GM23248 (cell line): ENCODE results near the gene INPP5A. TPM values are rescaled to one million over a fixed set of nuclear protein-coding genes. Genes with fewer than 3 reads are reported as not detected.

Source experiments
- DNase-seq: peaks from one replicate; pipeline ENCODE4 v3.0.0-alpha.2; 2015
- H2AFZ ChIP-seq: fragments of 200-600 bp; sonication (generic); 2 replicates; pipeline ENCODE4 v1.6.1; 2016; ENCODE audit warnings: antibody characterized with exemption
- H3F3A ChIP-seq: fragments of 200-600 bp; sonication (generic); 2 replicates; pipeline ENCODE4 v1.6.1; 2016; ENCODE audit warnings: mild to moderate bottlenecking, antibody characterized with exemption, mixed run types; ENCODE audit not compliant: insufficient read depth
- H3K27ac ChIP-seq: fragments of 200-600 bp; sonication (generic); 2 replicates; pipeline ENCODE4 v1.5.1; 2016; ENCODE audit warnings: mild to moderate bottlenecking
- H3K27me3 ChIP-seq: fragments of 200-600 bp; sonication (generic); replicated peaks from 2 replicates; pipeline ENCODE4 v1.6.1; 2016; ENCODE audit warnings: mild to moderate bottlenecking; ENCODE audit not compliant: insufficient read depth
- H3K36me3 ChIP-seq: fragments of 200-600 bp; sonication (generic); 2 replicates; pipeline ENCODE4 v1.6.1; 2016; ENCODE audit warnings: low read depth, mild to moderate bottlenecking
- H3K4me1 ChIP-seq: fragments of 200-600 bp; sonication (generic); 2 replicates; pipeline ENCODE4 v1.6.1; 2016; ENCODE audit warnings: mild to moderate bottlenecking; ENCODE audit not compliant: insufficient read depth
- H3K4me2 ChIP-seq: fragments of 200-600 bp; sonication (generic); one replicate; pipeline ENCODE4 v1.6.1; 2016; ENCODE audit warnings: mild to moderate bottlenecking; ENCODE audit not compliant: unreplicated experiment
- H3K4me3 ChIP-seq: fragments of 200-600 bp; sonication (generic); 2 replicates; pipeline ENCODE4 v1.5.1; 2016; ENCODE audit warnings: mild to moderate bottlenecking
- H3K79me2 ChIP-seq: fragments of 200-600 bp; sonication (generic); 2 replicates; pipeline ENCODE4 v1.6.1; 2016; ENCODE audit warnings: mild to moderate bottlenecking; ENCODE audit not compliant: insufficient read depth
- H3K9ac ChIP-seq: fragments of 200-600 bp; sonication (generic); 2 replicates; pipeline ENCODE4 v1.6.1; 2016; ENCODE audit warnings: mild to moderate bottlenecking
- H3K9me2 ChIP-seq: fragments of 200-600 bp; sonication (generic); 2 replicates; pipeline ENCODE4 v1.6.1; 2016; ENCODE audit warnings: mixed run types, mild to moderate bottlenecking, moderate library complexity; ENCODE audit not compliant: insufficient read depth
- H3K9me3 ChIP-seq: fragments of 200-600 bp; sonication (generic); one replicate; pipeline ENCODE4 v1.6.1; 2017; ENCODE audit warnings: low read depth
- H4K20me1 ChIP-seq: fragments of 200-600 bp; sonication (generic); 2 replicates; pipeline ENCODE4 v1.6.0; 2016; ENCODE audit not compliant: insufficient read depth
- EZH2 ChIP-seq: fragments of 200-600 bp; sonication (generic); IDR thresholded peaks from 2 replicates; pipeline ENCODE4 v1.6.1; 2018; ENCODE audit warnings: antibody characterized with exemption, mild to moderate bottlenecking; ENCODE audit not compliant: insufficient read depth, poor library complexity, severe bottlenecking
- EZH2phosphoT487 ChIP-seq: fragments of 200-600 bp; sonication (generic); IDR thresholded peaks from 2 replicates; pipeline ENCODE4 v1.6.1; 2018; ENCODE audit warnings: antibody characterized with exemption, moderate library complexity, mild to moderate bottlenecking, low read depth; ENCODE audit not compliant: insufficient read depth
- WGBS, 2 experiments: methylation state at CpG; one replicate each; pipeline ENCODE4 v1.1.6; 2015 to 2017; ENCODE audit warnings: low lambda C conversion rate in 2 of 2, low coverage in 1 of 2; ENCODE audit errors: missing lambda C conversion rate in 2 of 2; 5-methylcytosine and 5-hydroxymethylcytosine counted together
- in situ Hi-C: fragments of 300-500 bp; cut with MboI; formaldehyde crosslinking; loops from 2 replicates; pipeline ENCODE4 v1.15.0; 2020
- polyA plus RNA-seq: library from polyadenylated mRNA; unstranded; fragments of >200 nt; fragmentation: Nextera tagmentation; extraction: Ambion mirVana; gene quantifications from 2 replicates; pipeline ENCODE4 v1.2.1, GENCODE V29; 2016
- total RNA-seq: library from RNA; depleted of rRNA; stranded (reverse); fragments of >200 nt; shearing (Covaris generic); gene quantifications from 2 replicates; pipeline ENCODE4 v1.2.3, GENCODE V29; 2014

The INPP5A gene
- total and polyA plus RNA-seq, 2 experiments from 2014 or later = 2.3 to 35.2 TPM

GRCh38 chr10:132755166-132755711 lies 217.7 kb downstream of the INPP5A start:
- Histone ChIP-seq H3K79me2 (no peaks in the 10 kb centered on the region), H3K4me3 (no peak overlapping the region), H3K4me1 (no peaks in the 10 kb centered on the region), H3K36me3 (no peaks in the 10 kb centered on the region), H3K27ac (no peak overlapping the region), H2AFZ (no peak overlapping the region), H3F3A (no peaks in the 10 kb centered on the region), H3K9me3 (no peaks in the 10 kb centered on the region), H3K4me2 (no peak overlapping the region), H4K20me1 (no peaks in the 10 kb centered on the region), H3K9ac (no peak overlapping the region), H3K27me3 (no peaks in the 10 kb centered on the region), H3K9me2 (no peaks in the 10 kb centered on the region)
- in situ Hi-C loops = no loop called here
- TF ChIP-seq EZH2 (no peak), EZH2phosphoT487 (no peak)
- no peak for DNase-seq
- 96 to 97% methylated on average over 12 to 15 of the region's 15 CpGs for WGBS, 2 experiments

- H3K9me2 ChIP-seq = no peaks in the 10 kb centered on the region
- no peak overlapping the region for H3K27ac ChIP-seq
- no peaks in the 10 kb centered on the region for H3K4me1 ChIP-seq
- DNase-seq = no peak
- H4K20me1 ChIP-seq = no peaks in the 10 kb centered on the region
- H3K79me2 ChIP-seq = no peaks in the 10 kb centered on the region
- WGBS, 2 experiments = 95 to 97% methylated on average over 14 of the region's 14 CpGs
- no peak overlapping the region for H3K9ac ChIP-seq
- no peaks in the 10 kb centered on the region for H3K36me3 ChIP-seq
- no peak overlapping the region for H3K4me2 ChIP-seq
- no peaks in the 10 kb centered on the region for H3F3A ChIP-seq
- no peak overlapping the region for H2AFZ ChIP-seq
- no peaks in the 10 kb centered on the region for H3K27me3 ChIP-seq
- in situ Hi-C loops = no loop called here
- no peak for TF ChIP-seq EZH2phosphoT487
- H3K4me3 ChIP-seq = no peak overlapping the region
- H3K9me3 ChIP-seq = no peaks in the 10 kb centered on the region
Observed at GRCh38 chr10:132756591-132756990, 219.0 kb downstream of the INPP5A start.

GRCh38 chr10:132757171-132757570 lies 219.6 kb downstream of the INPP5A start:
- Histone ChIP-seq H4K20me1 (no peaks in the 10 kb centered on the region), H3K9me2 (no peaks in the 10 kb centered on the region), H2AFZ (no peak overlapping the region), H3K4me1 (no peaks in the 10 kb centered on the region), H3K4me3 (no peak overlapping the region), H3K9ac (no peak overlapping the region), H3K9me3 (no peaks in the 10 kb centered on the region), H3K4me2 (no peak overlapping the region), H3K79me2 (no peaks in the 10 kb centered on the region), H3K27ac (no peak overlapping the region), H3F3A (no peaks in the 10 kb centered on the region), H3K36me3 (no peaks in the 10 kb centered on the region), H3K27me3 (no peaks in the 10 kb centered on the region)
- in situ Hi-C loops = no loop called here
- 97% methylated on average over 27 of the region's 27 CpGs for WGBS, 2 experiments
- no peak for TF ChIP-seq EZH2phosphoT487
- no peak for TF ChIP-seq EZH2
- DNase-seq = no peak

GRCh38 chr10:132758865-132759264 lies 221.3 kb downstream of the INPP5A start:
- WGBS, 2 experiments = 98 to 99% methylated on average over 14 of the region's 14 CpGs
- Histone ChIP-seq H3K4me1 (no peaks in the 10 kb centered on the region), H3K36me3 (no peaks in the 10 kb centered on the region), H3K9me3 (no peaks in the 10 kb centered on the region), H3K4me3 (no peak overlapping the region), H3K9me2 (no peaks in the 10 kb centered on the region), H3F3A (no peaks in the 10 kb centered on the region), H3K4me2 (no peak overlapping the region), H3K79me2 (no peaks in the 10 kb centered on the region), H2AFZ (no peak overlapping the region), H3K9ac (no peak overlapping the region), H3K27me3 (no peaks in the 10 kb centered on the region), H4K20me1 (no peaks in the 10 kb centered on the region), H3K27ac (no peak overlapping the region)
- in situ Hi-C loops = no loop called here
- TF ChIP-seq EZH2 (no peak), EZH2phosphoT487 (no peak)
- no peak for DNase-seq
